Stimulated activated CD8-positive, alpha-beta memory T cell treated with anti-CD3 and anti-CD28 coated beads, Interleukin-4, amount 100 ng/mL, for 4 hours (primary cell): ENCODE measurements around the gene GLP2R.

Source experiments
- DNase-seq, 2 donors: peaks; one replicate each; pipeline ENCODE4 v3.0.0-alpha.2; 2020; ENCODE audit warnings: low read depth in 2 of 2, low spot score in 1 of 2

Gene GLP2R

DNA sequence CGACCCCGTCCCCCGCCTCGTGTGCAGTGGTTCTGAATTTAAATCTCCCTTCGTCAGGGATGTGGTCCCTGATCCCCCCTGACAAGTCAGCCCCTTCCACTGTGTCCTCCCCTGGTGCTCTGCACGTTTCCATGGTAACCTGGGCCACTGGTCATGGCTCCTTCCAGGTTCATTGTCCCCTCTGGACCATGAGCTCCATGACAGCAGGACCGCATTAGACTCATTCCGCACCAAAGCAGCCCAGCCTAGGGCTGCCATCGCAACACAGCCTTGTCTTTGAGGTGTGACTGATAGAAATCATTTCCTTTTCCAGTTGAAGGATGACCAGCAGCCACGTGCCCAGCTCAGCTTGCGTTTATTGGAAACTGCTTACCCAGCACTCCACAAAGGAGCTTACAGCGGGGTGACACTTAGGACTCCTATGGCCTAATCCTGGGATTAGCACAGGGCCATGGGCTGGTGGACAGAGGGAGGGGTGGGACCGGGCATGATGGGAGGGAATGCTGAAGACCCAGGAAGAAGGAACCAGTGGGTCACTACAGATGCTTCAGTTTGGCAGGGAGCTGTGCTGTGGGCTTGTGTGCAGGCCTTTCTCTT is 71.7 kb downstream of the GLP2R start:
- no peak for DNase-seq

DNA sequence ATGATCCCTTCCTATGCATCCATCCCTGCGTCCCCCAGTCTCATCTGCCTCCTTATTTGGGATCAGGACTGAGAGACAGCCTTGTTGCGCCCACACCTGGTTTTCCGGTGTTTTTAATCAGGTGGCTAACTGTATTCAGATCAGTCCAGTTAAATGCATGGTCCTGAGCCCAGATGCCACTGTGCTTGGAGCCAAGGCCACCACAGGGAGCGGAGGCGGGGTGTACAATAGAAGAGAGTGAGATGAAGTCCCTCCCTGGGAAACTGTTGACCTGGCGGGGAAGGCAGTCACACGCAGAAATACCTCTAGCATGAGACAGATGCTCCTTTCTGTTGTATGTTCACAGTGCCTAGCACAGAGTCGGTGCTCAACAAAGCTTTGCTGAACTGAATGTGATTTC is 73.1 kb downstream of the GLP2R start:
- no peak for DNase-seq

DNA sequence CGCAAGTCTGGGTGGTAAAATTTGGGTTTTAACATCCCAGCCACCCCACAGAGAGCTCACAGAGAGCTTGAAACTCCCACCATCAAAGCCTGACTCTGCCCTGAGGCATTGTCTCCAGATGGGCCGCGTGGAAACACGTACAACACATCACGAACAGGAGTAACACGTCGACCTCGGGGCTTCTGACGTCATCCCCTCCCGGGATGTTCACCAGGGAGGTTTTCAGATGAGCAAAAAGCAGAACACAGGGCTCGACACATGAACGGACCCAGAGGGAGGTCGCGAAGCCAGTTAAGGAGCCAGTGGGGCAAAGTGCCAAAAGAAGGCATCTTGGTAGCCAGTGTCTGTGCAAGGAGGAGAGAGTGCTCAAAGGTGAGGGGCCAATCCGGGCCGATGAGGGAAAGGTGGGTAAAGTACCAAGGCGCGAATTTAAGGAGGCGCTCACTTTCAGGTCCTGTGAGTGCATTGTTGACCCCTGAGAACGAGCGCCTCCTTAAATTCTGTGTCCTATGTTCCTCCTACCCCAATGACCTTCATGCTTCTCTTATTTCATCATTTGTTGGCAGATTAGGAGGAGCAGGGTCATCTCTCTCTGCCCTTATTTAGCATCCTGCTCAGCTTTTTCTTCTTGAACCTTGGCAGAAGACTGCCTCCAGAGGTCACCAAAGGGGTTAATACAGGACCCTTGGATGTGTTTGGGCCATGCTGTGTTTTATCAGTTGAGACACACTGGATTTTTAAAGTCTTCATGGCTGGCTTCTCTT is 73.7 kb downstream of the GLP2R start:
- no peak for DNase-seq

DNA sequence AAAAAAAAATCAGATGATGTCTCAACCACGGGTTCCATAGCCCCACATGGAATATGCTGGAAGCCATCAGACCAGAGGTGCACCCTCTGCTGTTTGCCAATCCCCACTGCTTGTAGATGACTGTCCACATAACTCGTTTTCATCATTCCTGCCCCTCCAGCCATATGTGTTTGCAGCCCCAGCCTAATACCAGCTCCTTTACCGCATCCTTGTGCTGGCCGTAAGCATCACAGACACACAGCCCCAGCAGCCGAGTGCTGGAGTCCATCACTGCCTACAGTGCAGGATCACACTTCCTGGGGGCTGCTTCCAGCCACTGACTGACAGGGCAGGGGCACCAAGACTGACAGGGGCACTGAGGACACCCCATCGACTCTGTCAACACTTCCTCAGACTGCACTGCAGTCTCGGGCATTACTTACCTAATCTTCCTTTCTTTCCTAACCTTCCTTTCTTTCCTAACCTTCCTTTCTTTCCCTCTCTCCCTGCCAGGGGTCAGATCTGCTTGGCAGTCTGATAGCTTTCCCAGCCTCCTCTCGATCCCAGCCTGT is 74.4 kb downstream of the GLP2R start:
- DNase-seq: no peak

DNA sequence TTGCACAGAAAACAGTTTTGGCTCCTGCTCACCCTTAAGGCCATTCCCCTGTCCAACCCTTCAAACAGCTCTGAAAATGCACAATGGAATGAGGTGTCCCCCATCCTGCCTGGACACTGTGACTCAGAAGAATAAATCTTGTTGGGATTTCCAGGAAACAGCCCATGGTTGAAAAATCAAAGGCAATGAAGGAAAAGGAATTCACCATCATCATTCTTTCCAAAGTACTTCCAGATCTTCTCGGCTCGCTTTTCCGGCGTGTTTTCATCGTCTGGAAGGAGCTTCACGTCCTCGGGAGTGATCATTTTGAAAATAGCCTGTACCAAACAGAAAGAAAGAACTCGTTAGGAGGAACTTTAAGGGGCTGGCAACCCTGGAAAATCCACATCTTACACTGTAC is 75.1 kb downstream of the GLP2R start:
- DNase-seq: no peak

DNA sequence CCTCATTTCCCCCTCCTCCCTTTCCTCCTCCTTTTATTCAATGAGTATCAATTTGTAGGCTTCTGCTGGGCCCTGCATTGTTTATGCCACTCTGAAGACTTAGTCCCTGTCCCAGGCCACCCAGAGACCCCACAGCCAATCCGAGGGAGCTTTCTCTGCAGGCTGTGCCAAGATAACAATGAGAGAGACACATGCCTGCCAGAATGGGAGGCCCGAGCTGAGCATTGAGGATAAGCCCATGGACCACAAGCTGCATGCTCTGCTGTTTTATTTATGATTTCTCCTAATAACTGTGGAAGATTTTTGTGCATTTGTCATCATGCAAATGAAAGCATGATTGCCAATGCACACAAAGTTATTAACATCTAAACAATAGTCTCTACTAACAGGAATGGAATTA is 76.4 kb downstream of the GLP2R start:
- DNase-seq: no peak

DNA sequence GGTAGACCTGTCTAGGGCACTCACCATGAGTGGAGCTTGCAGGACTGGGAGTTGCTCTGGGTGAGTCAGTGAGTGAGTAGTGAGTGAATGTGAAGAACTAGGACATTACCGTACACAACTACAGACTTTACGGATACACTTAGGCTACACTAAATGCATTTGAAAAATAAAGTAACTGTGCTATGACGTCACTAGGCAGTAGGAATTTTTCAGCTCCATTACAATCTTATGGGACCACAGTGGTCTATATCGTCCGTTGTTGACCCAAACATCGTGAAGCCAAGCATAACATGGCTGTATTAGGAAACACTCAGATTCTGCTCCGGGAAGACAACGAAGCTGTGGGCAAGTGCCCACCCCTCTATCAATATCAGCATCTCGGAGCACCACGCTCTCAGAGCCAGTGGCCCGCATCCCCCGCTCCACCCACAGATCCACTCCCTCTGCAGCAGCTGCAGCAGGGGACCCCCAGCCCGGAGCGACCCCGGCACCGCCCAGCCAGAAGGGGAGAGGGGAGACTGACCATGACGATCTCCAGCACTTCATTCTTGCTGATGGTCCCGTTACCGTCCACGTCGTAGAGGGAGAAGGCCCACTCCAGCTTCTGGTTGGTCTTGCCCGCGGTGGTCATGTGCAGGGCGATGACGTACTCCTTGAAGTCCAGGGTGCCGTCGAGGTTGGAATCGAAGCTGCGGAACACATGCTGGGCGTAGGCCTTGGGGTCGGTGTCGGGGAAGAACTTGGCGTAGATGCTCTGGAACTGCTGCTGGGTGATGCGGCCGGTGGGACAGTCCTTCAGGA is 78.8 kb downstream of the GLP2R start:
- DNase-seq: no peak

DNA sequence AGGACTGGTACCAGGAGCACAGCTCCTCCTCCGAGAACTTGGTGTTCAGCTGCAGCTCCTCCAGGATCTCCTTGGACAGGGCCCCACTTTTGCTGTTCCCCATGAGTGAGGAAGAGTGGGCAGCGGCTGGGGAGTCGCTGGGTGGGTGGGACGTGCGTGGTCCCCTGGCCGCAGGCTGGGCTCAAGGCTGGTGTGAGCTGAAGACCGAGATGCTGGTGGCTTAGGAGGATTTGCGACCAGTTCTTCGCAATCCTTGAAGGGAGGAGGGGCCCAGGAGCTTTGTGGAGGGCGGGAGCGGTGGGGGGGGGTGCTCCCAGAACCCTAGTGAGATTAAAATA is 79.3 kb downstream of the GLP2R start, which contains the start of gene RCVRN:
Gene RCVRN, minus strand, starts transcription at position 194 of the 338 bp plus-strand sequence. Its CDS starts 91 bp downstream, at position 103.
- DNase-seq: no peak

DNA sequence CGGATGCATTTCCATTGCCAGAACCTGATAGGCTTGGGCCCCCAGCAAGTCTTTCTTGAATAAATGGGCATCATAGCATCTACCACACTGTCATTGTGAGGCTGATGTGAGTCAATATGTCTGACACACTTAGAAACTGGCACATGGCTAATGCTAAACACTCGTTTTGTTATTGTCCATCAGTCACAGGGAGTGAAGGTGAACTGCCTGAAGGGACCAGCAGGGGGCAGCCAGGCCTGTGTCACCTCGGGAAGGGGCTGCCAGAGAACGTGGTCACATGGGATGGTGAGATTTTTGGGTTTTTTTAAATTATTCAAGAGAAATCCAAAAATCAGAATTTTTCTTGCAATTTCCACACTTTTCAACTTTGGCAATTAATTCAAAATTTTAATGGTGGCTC is 80.2 kb downstream of the GLP2R start:
- DNase-seq: no peak

DNA sequence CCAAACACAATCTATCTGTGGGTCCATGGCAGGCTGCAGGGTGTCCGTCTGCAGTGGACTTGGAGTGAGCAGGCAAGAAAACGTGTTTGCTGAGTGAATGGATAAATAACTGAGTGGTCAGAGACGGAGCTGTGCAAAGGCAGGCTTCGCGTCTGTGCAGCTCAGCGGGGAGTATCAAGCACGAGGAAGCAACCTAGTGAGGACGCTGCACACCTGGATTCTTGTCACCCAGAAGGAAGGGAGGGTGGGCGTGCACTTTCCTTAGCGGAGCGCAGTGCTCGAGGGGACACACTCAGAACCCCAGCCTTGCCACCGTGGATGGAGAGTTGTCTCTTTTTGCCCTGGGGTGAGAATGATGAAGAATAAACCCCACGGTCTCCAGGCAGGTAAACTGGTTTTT is 80.9 kb downstream of the GLP2R start:
- DNase-seq: no peak

DNA sequence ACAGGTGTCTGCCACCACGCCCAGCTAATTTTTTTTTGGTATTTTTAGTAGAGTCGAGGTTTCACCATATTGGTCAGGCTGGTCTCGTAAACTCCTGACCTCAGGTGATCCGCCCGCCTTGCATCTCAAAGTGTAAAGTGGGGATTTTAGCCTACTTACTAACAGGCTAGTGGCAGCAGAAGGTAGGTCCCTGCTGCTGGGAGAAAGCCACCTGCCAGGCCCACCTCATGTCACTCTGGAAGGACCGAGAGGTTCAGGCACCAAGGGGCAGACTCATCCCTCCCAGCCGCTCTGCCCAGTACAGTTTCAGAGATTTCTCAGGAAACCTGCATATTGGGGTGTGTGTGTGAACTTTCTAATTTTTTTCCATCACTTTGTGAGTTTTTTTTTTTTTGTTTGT is 81.4 kb downstream of the GLP2R start:
- no peak for DNase-seq

DNA sequence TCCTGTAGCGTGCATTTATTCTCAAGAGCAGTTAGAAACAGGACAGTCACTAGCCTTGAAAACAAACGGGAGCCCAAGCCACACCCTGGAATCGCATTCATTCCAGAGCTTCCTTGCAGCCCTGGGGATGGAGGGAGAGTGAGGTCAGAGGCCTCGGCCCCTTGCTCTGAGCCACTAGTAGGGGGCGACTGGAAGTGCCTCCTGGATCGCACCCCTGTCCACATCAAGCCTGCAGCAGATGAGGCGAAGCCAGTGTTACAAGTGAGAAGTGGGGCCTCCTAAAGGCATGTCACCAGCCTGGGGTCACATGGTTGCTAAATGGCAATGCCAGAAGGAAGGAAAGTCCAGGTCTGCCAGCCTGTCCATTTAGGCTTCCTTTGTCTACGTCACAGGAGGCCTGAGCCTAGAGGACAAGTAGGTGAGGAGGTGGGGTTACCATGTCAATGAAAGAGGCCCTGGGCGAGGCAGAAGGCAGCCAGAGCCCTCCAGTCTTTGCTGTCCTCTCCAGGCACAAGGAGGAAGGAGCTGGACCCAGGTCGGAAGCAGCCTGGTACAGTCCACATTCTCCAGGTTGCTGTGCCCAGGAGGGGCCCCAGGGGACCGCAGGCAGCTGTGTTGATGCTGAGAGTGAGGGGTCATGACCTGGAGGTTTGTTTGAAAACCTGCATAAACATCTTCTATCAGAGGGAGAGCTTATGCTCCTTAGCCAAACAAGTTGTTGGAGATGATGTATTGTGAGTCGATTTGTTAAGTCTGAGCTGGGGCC is 82.3 kb downstream of the GLP2R start:
- DNase-seq: no peak

DNA sequence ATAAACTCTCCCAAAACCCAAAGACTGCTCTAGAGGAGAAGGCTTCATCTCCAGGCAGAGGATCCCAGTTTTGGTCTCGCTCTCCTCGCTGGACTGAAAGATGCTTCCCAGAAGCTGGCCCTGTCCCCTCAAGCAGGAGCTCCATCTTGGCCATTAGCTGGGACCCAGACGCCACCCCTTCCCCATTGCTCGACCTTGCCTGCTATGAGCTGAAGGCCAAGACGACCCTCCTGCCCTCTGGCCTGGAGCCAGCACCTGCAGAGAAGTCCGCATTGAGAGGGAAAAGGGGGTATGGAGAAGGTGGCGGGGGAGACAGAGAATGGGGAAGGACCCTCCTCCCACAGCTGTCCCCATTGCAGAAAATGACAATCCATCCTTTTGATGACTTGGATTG is 82.9 kb downstream of the GLP2R start:
- no peak for DNase-seq

DNA sequence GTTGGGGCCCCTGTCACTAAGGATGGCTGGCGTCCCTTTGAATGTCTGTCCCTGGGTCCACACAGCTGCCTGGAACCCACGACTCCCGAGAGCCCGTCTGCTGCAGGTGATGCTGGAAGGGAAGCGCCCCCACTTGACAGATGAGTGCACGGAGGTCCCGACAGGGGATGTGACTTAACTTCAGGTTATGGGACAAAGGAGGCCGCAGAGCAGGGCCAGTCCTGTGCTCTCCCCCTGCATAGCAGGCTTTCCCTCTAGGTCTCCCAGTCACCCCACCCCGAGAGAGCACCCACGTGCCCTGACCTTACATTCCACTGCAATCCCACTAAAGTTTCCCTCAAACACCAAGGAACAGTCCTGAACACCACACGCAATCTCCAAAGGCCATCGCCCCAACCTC is 85.4 kb downstream of the GLP2R start:
- no peak for DNase-seq

DNA sequence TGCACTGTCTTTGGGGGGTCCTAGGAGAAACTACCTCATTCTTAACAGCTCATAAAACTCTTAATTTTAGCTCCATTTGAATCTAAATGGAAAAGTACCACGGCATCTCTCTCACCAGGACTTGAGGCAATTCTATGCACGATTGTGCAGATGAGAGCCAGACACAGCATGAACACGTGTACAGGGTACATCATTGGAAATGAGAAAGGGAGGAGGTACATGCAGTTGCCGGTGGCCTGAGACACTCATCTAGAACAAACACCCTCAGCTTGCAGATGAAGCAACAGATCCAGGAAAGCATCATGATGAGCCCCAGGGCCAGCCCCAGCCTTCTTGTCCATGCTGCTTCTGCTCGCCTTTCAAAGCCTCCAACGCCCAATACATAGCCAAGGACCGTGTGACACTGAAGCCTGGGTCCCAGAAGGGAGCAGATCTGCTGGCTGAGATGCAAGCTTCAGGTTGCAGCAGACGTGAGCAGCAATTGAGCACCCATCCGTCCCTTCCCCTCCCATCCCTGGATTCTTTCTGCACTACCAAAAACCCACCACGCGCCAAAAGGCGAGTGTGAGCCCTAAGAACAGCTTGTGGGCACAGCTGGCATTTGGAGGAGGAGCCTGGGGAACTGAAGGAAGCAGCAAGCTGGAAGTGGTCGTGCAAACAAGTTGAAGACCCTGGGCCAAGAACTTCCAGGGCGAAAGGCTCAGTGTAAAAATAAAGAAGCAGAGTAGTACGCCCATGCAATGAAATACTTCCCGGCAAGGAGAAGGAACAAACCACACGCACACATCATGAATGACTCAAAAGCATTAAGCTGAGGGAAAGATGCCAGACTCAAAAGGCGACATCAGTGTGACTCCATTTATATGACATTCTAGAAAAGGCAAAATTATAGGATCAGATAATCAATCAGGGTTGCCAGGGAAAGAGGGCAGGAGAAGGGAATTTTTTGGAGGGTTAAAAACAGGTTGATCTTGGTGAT is 86.7 kb downstream of the GLP2R start:
- no peak for DNase-seq

DNA sequence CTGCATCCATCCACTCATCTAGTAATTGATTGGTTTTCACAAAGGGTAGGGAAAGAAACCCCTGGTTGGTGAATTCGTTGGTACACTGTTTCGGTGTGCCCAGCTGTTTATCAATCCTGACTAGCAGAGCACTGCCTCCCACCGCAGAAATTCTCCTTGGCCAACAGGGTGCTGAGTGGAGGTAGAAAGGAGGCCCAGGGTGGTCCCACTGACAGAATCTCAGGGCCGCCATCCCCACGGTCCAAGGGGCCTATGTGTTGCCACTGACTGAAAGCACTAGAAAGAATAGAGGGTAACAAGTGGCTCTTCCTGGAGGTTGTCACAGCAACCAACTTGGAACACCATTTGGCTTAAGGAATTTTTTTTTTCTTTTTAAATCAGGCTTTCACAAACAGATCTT is 87.8 kb downstream of the GLP2R start:
- DNase-seq: no peak

DNA sequence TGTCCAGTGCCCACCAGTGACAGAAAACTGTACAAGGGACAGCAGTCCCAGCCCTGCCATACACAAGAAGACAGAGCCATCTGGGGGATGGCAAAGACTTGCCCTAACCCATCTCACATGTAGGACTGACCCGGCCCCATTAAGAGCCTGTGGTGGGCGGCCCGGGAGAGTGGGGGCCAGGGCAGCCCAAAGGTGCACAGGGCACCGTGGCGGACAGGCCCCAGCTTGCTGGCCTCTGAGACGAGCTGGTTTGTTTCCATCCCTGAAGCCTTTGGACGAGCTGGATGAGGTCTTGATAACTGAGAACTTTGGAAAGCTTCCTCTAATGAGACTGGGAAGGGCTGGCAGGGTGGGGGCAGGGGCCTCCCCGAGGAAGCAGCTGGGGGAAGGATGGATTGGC is 90.4 kb downstream of the GLP2R start:
- no peak for DNase-seq

DNA sequence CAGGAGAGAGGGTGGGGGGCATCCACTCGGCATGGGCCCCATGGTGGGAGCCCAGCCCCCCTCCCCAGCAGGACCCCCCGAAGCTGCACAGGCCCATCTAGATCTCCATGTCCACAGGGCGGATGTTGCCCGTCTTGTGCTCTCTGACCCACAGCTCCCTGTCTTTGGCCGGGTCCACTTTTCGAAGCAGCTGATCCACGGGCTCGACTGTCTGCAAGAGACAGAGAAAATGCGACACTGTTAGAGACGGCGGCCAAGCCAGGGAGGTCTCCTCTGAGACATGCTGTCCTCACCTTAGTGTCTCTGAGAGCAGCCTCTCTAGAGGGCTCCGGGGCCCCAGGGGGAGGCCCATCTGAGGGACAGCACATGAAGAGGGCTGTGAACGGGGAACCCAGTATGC is 91.4 kb downstream of the GLP2R start:
- no peak for DNase-seq

DNA sequence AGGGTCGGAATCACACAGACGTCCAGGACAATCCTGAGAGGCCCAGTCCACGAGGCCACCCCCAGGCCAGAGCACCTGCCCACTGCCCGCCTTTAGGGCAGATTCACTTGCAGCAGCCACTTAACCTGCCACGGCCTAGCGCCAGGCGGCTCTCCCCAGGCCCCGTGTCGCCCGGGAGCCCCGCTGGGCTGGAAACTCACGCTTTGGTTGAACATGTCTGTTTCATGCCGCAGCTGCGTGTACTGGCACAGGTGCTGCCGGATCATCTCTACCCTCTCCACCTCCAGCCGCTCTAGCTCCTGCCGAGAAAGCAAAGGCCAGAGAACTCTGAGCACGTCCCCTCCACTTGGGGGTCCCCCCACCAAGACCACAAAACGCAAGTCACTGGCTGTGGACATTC is 92.1 kb downstream of the GLP2R start:
- no peak for DNase-seq

DNA sequence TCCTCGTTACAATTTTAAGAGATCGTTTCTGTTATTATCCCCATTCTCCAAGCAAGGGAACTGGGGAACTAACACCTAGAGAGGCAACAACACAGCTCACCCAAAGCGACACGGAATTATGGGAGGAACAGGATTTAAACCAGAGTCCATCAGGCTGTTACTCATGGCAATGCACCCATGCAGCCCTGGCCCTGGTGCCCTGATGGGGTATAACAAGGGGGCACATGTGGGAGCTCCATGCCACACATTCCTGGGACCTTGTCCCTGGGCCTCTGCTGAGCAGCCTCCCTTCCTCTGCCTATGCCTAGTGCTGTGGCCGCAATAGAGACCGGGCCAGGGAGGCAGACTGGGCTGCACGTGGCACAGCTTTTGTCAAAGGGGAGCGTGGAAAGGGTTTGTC is 92.6 kb downstream of the GLP2R start:
- no peak for DNase-seq
